ENCODE measurements around the gene PHLPP1. TPM values are rescaled to one million over a fixed set of nuclear protein-coding genes. Genes with fewer than 3 reads are reported as not detected.
"Not testable (repeated sequence)": the region's sequence is repeated elsewhere in the genome, so short reads cannot be mapped to it uniquely, and the experiment has no call there.

The PHLPP1 gene
- total and polyA plus RNA-seq, 8 donors, result 2.1 to 77.0 (median 12.5) TPM

GRCh38 chr18:62808123-62808522, 92.8 kb downstream of the PHLPP1 start:
- TF ChIP-seq EP300 (IDR thresholded peaks at IDR 0.05) (no peak), POLR2AphosphoS5 (IDR thresholded peaks at IDR 0.05) (no peak), CTCF (IDR thresholded peaks at IDR 0.05) (no peak), POLR2A (IDR thresholded peaks at IDR 0.05) (no peak)

GRCh38 chr18:62809445-62809844, 94.1 kb downstream of the PHLPP1 start:
- 95 to 97% (median 96%) methylated on average over 8 of the region's 8 CpGs for WGBS, 5 donors
- H3K36me3 ChIP-seq; DNase-seq; intact Hi-C loops (cut with DNase I; ENCODE audit: low total_unique reads); H3K27me3 ChIP-seq; H3K9me3 ChIP-seq; H3K27ac ChIP-seq; H3K4me3 ChIP-seq: not testable (repeated sequence)
- peaks cover 0 to 19% (median 6%) of the 10 kb centered on the region in 4 donors for H3K4me1 ChIP-seq

More at GRCh38 chr18:62808123-62808522, 92.8 kb downstream of the PHLPP1 start:
- Histone ChIP-seq H3K27me3 (no peaks in the 10 kb centered on the region), H3K36me3 (no peaks in the 10 kb centered on the region), H3K27ac (no peak overlapping the region), H3K9me3 (no peaks in the 10 kb centered on the region), H3K4me1 (peaks cover 0 to 11% (median 3%) of the 10 kb centered on the region in 4 donors), H3K4me3 (no peak overlapping the region)
- intact Hi-C loops (cut with DNase I; ENCODE audit: low total_unique reads), result no loop called here
- WGBS, 5 donors, result 81 to 91% (median 91%) methylated on average over 1 of the region's 1 CpG
- DNase-seq, result no peak

GRCh38 chr18:62809900-62810299, 94.6 kb downstream of the PHLPP1 start:
- intact Hi-C loops (cut with DNase I; ENCODE audit: low total_unique reads), result loop anchor here (10.0 kb wide), 1 partner anchor 105 kb away; no protein-coding TSS in a partner anchor
- 55 to 68% (median 60%) methylated on average over 1 of the region's 1 CpG for WGBS, 5 donors

GRCh38 chr18:62810682-62811081, 95.3 kb downstream of the PHLPP1 start:
- WGBS, 5 donors, result 86 to 92% (median 90%) methylated on average over 4 of the region's 4 CpGs
- no peak for DNase-seq
- Histone ChIP-seq H3K4me3 (no peak overlapping the region), H3K4me1 (peaks cover 0 to 32% (median 6%) of the 10 kb centered on the region in 4 donors), H3K27ac (no peak overlapping the region), H3K27me3 (no peaks in the 10 kb centered on the region), H3K9me3 (no peaks in the 10 kb centered on the region), H3K36me3 (no peaks in the 10 kb centered on the region)
- TF ChIP-seq CTCF (IDR thresholded peaks at IDR 0.05) (no peak), EP300 (IDR thresholded peaks at IDR 0.05) (no peak), POLR2AphosphoS5 (IDR thresholded peaks at IDR 0.05) (no peak), POLR2A (IDR thresholded peaks at IDR 0.05) (no peak)
- intact Hi-C loops (cut with DNase I; ENCODE audit: low total_unique reads), result loop anchor here (10.0 kb wide), 1 partner anchor 106 kb away; no protein-coding TSS in a partner anchor

More at GRCh38 chr18:62809900-62810299, 94.6 kb downstream of the PHLPP1 start:
- Histone ChIP-seq H3K4me1 (peaks cover 0 to 24% (median 6%) of the 10 kb centered on the region in 4 donors), H3K36me3 (no peaks in the 10 kb centered on the region), H3K4me3 (no peak overlapping the region), H3K27me3 (no peaks in the 10 kb centered on the region), H3K9me3 (no peaks in the 10 kb centered on the region), H3K27ac (no peak overlapping the region)
- no peak for TF ChIP-seq POLR2AphosphoS5 (IDR thresholded peaks at IDR 0.05)
- no peak for TF ChIP-seq CTCF (IDR thresholded peaks at IDR 0.05)
- TF ChIP-seq EP300 (IDR thresholded peaks at IDR 0.05), result no peak
- TF ChIP-seq POLR2A (IDR thresholded peaks at IDR 0.05), result no peak
- DNase-seq, result no peak

- H3K4me1 ChIP-seq, result peaks cover 0 to 33% (median 6%) of the 10 kb centered on the region in 4 donors
- peak overlapping the region in 1 of 5 donors; percentile 51 for H3K27ac ChIP-seq
- H3K36me3 ChIP-seq, result no peaks in the 10 kb centered on the region
- intact Hi-C loops (cut with DNase I; ENCODE audit: low total_unique reads), result loop anchor here (10.0 kb wide), 1 partner anchor 107 kb away; no protein-coding TSS in a partner anchor
- no peak for TF ChIP-seq POLR2AphosphoS5 (IDR thresholded peaks at IDR 0.05)
- TF ChIP-seq POLR2A (IDR thresholded peaks at IDR 0.05), result no peak
- TF ChIP-seq CTCF (IDR thresholded peaks at IDR 0.05), result no peak
- no peak for TF ChIP-seq EP300 (IDR thresholded peaks at IDR 0.05)
- no peaks in the 10 kb centered on the region for H3K9me3 ChIP-seq
- no peak overlapping the region for H3K4me3 ChIP-seq
- no peak for DNase-seq
- no peaks in the 10 kb centered on the region for H3K27me3 ChIP-seq
Measured at GRCh38 chr18:62811674-62812073, 96.3 kb downstream of the PHLPP1 start.

Measured in stomach (tissue), 9 donors.